H9 (cell line): ENCODE measurements around the gene FBXL14. TPM values are rescaled to one million over a fixed set of nuclear protein-coding genes. Genes with fewer than 3 reads are reported as not detected.

Experiments used
- DNase-seq: peaks from one replicate; pipeline ENCODE4 v3.0.0-alpha.2; 2017
- H2AFZ ChIP-seq: one replicate; pipeline ENCODE4 v1.6.1; 2013; ENCODE audit warnings: mild to moderate bottlenecking, low read length, control low read depth, moderate library complexity
- H2AK5ac ChIP-seq: 2 replicates; pipeline ENCODE4 v1.6.1; 2013; ENCODE audit warnings: low read length, control low read depth, mixed read lengths; ENCODE audit not compliant: insufficient read length
- H2BK120ac ChIP-seq: one replicate; pipeline ENCODE4 v1.6.1; 2013; ENCODE audit warnings: low read depth, mild to moderate bottlenecking, low read length, control low read depth, inconsistent platforms; ENCODE audit not compliant: poor library complexity, severe bottlenecking
- H2BK12ac ChIP-seq: 2 replicates; pipeline ENCODE4 v1.6.1; 2013; ENCODE audit warnings: low read length, control low read depth, mixed read lengths, low read depth; ENCODE audit not compliant: insufficient read length
- H2BK15ac ChIP-seq: 2 replicates; pipeline ENCODE4 v1.6.1; 2013; ENCODE audit warnings: low read depth, low read length, control low read depth
- H2BK20ac ChIP-seq: one replicate; pipeline ENCODE4 v1.6.1; 2013; ENCODE audit warnings: low read depth, mild to moderate bottlenecking, low read length, control low read depth, inconsistent platforms; ENCODE audit not compliant: poor library complexity, severe bottlenecking
- H2BK5ac ChIP-seq: 2 replicates; pipeline ENCODE4 v1.6.1; 2013; ENCODE audit warnings: low read length, control low read depth, mixed read lengths; ENCODE audit not compliant: insufficient read length
- H3K14ac ChIP-seq: 2 replicates; pipeline ENCODE4 v1.6.1; 2013; ENCODE audit warnings: low read length, control low read depth; ENCODE audit not compliant: insufficient read depth
- H3K18ac ChIP-seq: 2 replicates; pipeline ENCODE4 v1.6.1; 2013; ENCODE audit warnings: low read depth, mild to moderate bottlenecking, mixed read lengths, low read length, control low read depth; ENCODE audit not compliant: insufficient read length
- H3K23ac ChIP-seq: 2 replicates; pipeline ENCODE4 v1.6.1; 2013; ENCODE audit warnings: low read length, control low read depth, mixed read lengths, low read depth; ENCODE audit not compliant: insufficient read length
- H3K23me2 ChIP-seq: 2 replicates; pipeline ENCODE4 v1.6.1; 2013; ENCODE audit warnings: low read depth, mild to moderate bottlenecking, mixed read lengths, low read length, control low read depth; ENCODE audit not compliant: insufficient read length, poor library complexity, severe bottlenecking
- H3K27ac ChIP-seq: 2 replicates; pipeline ENCODE4 v1.5.1; 2013; ENCODE audit warnings: low read length, control low read depth, mixed read lengths, low read depth; ENCODE audit not compliant: insufficient read length
- H3K27me3 ChIP-seq: 2 replicates; pipeline ENCODE4 v1.6.1; 2013; ENCODE audit warnings: low read length, control low read depth, inconsistent platforms; ENCODE audit not compliant: insufficient read depth
- H3K4ac ChIP-seq: 2 replicates; pipeline ENCODE4 v1.6.1; 2013; ENCODE audit warnings: low read depth, mild to moderate bottlenecking, control low read depth, inconsistent platforms, low read length, moderate library complexity
- H3K4me1 ChIP-seq: 2 replicates; pipeline ENCODE4 v1.6.1; 2013; ENCODE audit warnings: low read length, control low read depth, inconsistent platforms; ENCODE audit not compliant: insufficient read depth
- H3K4me2 ChIP-seq: 2 replicates; pipeline ENCODE4 v1.6.1; 2013; ENCODE audit warnings: low read length, control low read depth, mixed read lengths; ENCODE audit not compliant: insufficient read length, insufficient read depth
- H3K56ac ChIP-seq: 2 replicates; pipeline ENCODE4 v1.6.1; 2013; ENCODE audit warnings: low read depth, mild to moderate bottlenecking, mixed read lengths, low read length, control low read depth; ENCODE audit not compliant: insufficient read length
- H3K79me1 ChIP-seq: 2 replicates; pipeline ENCODE4 v1.6.1; 2013; ENCODE audit warnings: low read depth, mild to moderate bottlenecking, moderate library complexity, low read length, control low read depth, inconsistent platforms; ENCODE audit not compliant: insufficient read depth, poor library complexity, severe bottlenecking
- H3K79me2 ChIP-seq: 2 replicates; pipeline ENCODE4 v1.6.1; 2013; ENCODE audit warnings: low read length, control low read depth, inconsistent platforms; ENCODE audit not compliant: insufficient read depth
- H3K9ac ChIP-seq: 2 replicates; pipeline ENCODE4 v1.6.1; 2013; ENCODE audit warnings: low read length, control low read depth, mixed read lengths; ENCODE audit not compliant: insufficient read length; ENCODE audit errors: extremely low read depth
- H3K9me3 ChIP-seq: one replicate; pipeline ENCODE4 v1.6.1; 2013; ENCODE audit warnings: low read depth, low read length, inconsistent platforms; ENCODE audit not compliant: control insufficient read depth
- H3T11ph ChIP-seq: one replicate; pipeline ENCODE4 v1.6.1; 2013; ENCODE audit warnings: mild to moderate bottlenecking, low read length, control low read depth, inconsistent platforms
- H4K20me1 ChIP-seq: one replicate; pipeline ENCODE4 v1.6.1; 2013; ENCODE audit not compliant: control insufficient read depth, insufficient read length, insufficient read depth
- H4K5ac ChIP-seq: 2 replicates; pipeline ENCODE4 v1.6.1; 2013; ENCODE audit warnings: low read depth, mild to moderate bottlenecking, mixed read lengths, low read length, control low read depth; ENCODE audit not compliant: insufficient read length
- H4K8ac ChIP-seq: replicated peaks from 2 replicates; pipeline ENCODE4 v1.6.1; 2013; ENCODE audit warnings: low read length, control low read depth, mixed read lengths, low read depth; ENCODE audit not compliant: insufficient read length
- H4K91ac ChIP-seq: 2 replicates; pipeline ENCODE4 v1.6.1; 2013; ENCODE audit warnings: low read depth, mild to moderate bottlenecking, moderate library complexity, mixed read lengths, low read length, control low read depth; ENCODE audit not compliant: insufficient read length
- H3K27ac Mint-ChIP-seq, 3 experiments: 2 replicates in 2 of 3; 3 replicates in 1 of 3; pipeline ENCODE4 v1.8.0; 2020 to 2021; ENCODE audit warnings: mixed read lengths in 3 of 3, mild to moderate bottlenecking in 1 of 3, moderate library complexity in 1 of 3
- H3K27me3 Mint-ChIP-seq: 2 replicates; pipeline ENCODE4 v1.8.0; 2021; ENCODE audit warnings: low read depth, mild to moderate bottlenecking, moderate library complexity, mixed read lengths
- H3K36me3 Mint-ChIP-seq, 3 experiments: 2 replicates in 2 of 3; 3 replicates in 1 of 3; pipeline ENCODE4 v1.8.0; 2020 to 2021; ENCODE audit warnings: low read depth in 3 of 3, mixed read lengths in 3 of 3; ENCODE audit not compliant: insufficient read depth in 1 of 3
- H3K4me1 Mint-ChIP-seq, 2 experiments: 2 replicates each; pipeline ENCODE4 v1.8.0; 2020; ENCODE audit warnings: mixed read lengths in 2 of 2
- H3K4me3 Mint-ChIP-seq, 2 experiments: 2 replicates in 1 of 2; 3 replicates in 1 of 2; pipeline ENCODE4 v1.8.0; 2020 to 2021; ENCODE audit warnings: mild to moderate bottlenecking in 2 of 2, mixed read lengths in 2 of 2, moderate library complexity in 1 of 2
- H3K9me3 Mint-ChIP-seq, 2 experiments: 2 replicates in 1 of 2; 3 replicates in 1 of 2; pipeline ENCODE4 v1.8.0; 2020; ENCODE audit warnings: mild to moderate bottlenecking in 2 of 2, mixed read lengths in 2 of 2, moderate library complexity in 1 of 2
- WGBS: extraction: QIAGEN DNeasy Blood & Tissue Kit; methylation state at CpG from one replicate; pipeline ENCODE4 v1.1.7; 2013; ENCODE audit warnings: missing lambda C conversion rate, low lambda C conversion rate, mixed read lengths; ENCODE audit not compliant: insufficient read length; ENCODE audit errors: extremely low coverage; 5-methylcytosine and 5-hydroxymethylcytosine counted together
- total RNA-seq: library from RNA; stranded (reverse); gene quantifications from 2 replicates; pipeline ENCODE4 v1.2.1, GENCODE V29; 2021
- TF ChIP-seq, protein P1 (sequence below): fragments of 200-600 bp; sonication (generic); conservative IDR thresholded peaks from 3 replicates; pipeline ENCODE4 v1.8.0; 2021; ENCODE audit warnings: antibody characterized with exemption, mild to moderate bottlenecking

The FBXL14 gene
- total RNA-seq, 1 experiment from 2014 or later, result 15.6 TPM

DNA sequence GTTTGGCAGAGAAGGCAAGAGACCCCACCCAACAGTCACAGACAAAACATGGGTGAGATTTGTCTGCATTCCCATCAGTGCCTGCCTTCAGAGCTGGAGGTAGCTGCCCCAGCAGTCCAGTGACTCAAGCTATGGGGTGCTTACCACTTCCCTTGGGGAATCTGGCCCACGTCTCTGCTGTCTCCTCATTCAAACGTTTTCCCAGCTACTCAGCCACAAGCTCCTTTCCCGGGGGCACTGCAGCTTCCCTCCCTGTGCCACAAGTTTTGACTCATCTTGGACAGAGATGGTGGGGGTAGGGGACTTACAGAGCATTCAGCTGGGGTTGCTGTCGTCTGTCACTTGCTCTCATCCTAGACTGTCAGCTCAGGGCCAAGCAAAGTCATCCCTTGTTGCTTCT, 66.6 kb downstream of the FBXL14 start:
- H3K27me3 ChIP-seq, result peaks cover 29% of the 10 kb centered on the region
- no peak overlapping the region for H2AK5ac ChIP-seq
- whole genome bisulfite sequencing, result no CpG with 5 or more reads among the region's 4 CpGs

More for the DNA sequence above, 66.6 kb downstream of the FBXL14 start:
- H3K14ac ChIP-seq, result no peak overlapping the region
- no peaks in the 10 kb centered on the region for H3K79me2 ChIP-seq
- TF ChIP-seq, protein P1, sequence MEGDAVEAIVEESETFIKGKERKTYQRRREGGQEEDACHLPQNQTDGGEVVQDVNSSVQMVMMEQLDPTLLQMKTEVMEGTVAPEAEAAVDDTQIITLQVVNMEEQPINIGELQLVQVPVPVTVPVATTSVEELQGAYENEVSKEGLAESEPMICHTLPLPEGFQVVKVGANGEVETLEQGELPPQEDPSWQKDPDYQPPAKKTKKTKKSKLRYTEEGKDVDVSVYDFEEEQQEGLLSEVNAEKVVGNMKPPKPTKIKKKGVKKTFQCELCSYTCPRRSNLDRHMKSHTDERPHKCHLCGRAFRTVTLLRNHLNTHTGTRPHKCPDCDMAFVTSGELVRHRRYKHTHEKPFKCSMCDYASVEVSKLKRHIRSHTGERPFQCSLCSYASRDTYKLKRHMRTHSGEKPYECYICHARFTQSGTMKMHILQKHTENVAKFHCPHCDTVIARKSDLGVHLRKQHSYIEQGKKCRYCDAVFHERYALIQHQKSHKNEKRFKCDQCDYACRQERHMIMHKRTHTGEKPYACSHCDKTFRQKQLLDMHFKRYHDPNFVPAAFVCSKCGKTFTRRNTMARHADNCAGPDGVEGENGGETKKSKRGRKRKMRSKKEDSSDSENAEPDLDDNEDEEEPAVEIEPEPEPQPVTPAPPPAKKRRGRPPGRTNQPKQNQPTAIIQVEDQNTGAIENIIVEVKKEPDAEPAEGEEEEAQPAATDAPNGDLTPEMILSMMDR, result no peak
- peaks cover 13% of the 10 kb centered on the region for H3K23me2 ChIP-seq
- H3T11ph ChIP-seq, result no peak overlapping the region
- no peak overlapping the region for H3K4ac ChIP-seq
- H4K8ac ChIP-seq, result no peak overlapping the region
- no peak overlapping the region for H3K56ac ChIP-seq
- H3K79me1 ChIP-seq, result no peaks in the 10 kb centered on the region
- H2BK120ac ChIP-seq, result no peak overlapping the region
- no peak overlapping the region for H2BK15ac ChIP-seq
- no peak overlapping the region for H2BK5ac ChIP-seq
- H3K9ac ChIP-seq, result no peak overlapping the region
- H2AFZ ChIP-seq, result no peak overlapping the region
- no peak overlapping the region for H3K4me2 ChIP-seq
- peaks cover 0 to 2% of the 10 kb centered on the region in 2 experiments; a peak in 2 of 5 replicates for H3K9me3 Mint-ChIP-seq
- H3K18ac ChIP-seq, result no peak overlapping the region
- no peak overlapping the region for H3K27ac ChIP-seq
- H3K23ac ChIP-seq, result no peak overlapping the region
- no peak for DNase-seq
- H3K27me3 Mint-ChIP-seq, result peaks cover 80% of the 10 kb centered on the region
- peaks cover 18 to 20% of the 10 kb centered on the region in 2 experiments for H3K4me1 Mint-ChIP-seq
- no peak overlapping the region for H3K4me3 Mint-ChIP-seq
- H3K4me1 ChIP-seq, result peaks cover 6% of the 10 kb centered on the region; the same call in 1 of the 2 replicates
- H2BK12ac ChIP-seq, result no peak overlapping the region
- no peak overlapping the region for H4K5ac ChIP-seq
- H3K27ac Mint-ChIP-seq, result no peak overlapping the region
- H3K36me3 Mint-ChIP-seq, result peaks cover 0 to 2% (median 0%) of the 10 kb centered on the region in 3 experiments; a peak in 2 of 7 replicates
- no peaks in the 10 kb centered on the region for H4K20me1 ChIP-seq
- H2BK20ac ChIP-seq, result no peak overlapping the region
- no peak overlapping the region for H4K91ac ChIP-seq
- H3K9me3 ChIP-seq, result no peaks in the 10 kb centered on the region
